ENCODE data around the gene MYL6. TPM values are rescaled to one million over a fixed set of nuclear protein-coding genes. Genes with fewer than 3 reads are reported as not detected.

MYL6 gene
- total and polyA plus RNA-seq, 2 donors from 2014 or later = 1,630 to 4,190 TPM

DNA sequence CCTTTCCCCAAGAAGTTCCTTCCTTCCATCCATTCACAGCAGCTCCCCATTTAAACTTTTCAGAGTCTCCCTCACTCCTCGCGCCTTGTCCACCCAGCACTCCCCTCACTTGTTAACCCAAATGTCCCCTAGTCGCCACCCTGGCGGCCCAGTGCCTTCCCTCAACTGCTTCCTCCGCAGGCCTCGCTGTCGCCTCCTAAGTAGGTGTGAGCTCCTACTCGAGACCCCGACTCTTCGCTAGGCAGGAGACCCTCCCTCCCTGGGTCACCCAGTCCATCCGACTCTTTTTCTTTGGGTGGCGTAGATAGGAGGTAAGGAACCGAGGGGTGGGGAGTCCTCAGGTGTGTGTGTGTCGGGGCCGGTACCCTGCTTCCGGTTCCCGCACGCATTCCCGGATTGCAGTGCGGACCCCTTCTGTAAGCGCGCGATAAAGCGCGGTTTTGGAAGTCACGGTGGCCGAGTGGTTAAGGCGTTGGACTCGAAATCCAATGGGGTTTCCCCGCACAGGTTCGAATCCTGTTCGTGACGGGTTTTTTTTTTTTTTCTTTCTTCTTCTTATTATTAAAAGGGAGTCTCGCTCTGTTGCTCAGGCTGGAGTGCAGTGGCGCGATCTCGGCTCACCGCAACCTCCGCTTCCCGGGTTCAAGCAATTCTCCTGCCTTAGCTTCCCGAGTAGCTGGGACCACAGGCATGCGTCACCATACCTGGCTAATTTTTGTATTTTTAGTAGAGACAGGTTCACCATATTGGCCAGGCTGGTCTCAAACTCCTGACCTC, 31.9 kb downstream of the MYL6 start:
- FAIRE-seq = no peak
- peak overlapping the region; percentile 87 to 95 (median 87) for H3K9ac ChIP-seq (ENCODE audit: low read length in 3 of 3)
- TF ChIP-seq, protein P1, sequence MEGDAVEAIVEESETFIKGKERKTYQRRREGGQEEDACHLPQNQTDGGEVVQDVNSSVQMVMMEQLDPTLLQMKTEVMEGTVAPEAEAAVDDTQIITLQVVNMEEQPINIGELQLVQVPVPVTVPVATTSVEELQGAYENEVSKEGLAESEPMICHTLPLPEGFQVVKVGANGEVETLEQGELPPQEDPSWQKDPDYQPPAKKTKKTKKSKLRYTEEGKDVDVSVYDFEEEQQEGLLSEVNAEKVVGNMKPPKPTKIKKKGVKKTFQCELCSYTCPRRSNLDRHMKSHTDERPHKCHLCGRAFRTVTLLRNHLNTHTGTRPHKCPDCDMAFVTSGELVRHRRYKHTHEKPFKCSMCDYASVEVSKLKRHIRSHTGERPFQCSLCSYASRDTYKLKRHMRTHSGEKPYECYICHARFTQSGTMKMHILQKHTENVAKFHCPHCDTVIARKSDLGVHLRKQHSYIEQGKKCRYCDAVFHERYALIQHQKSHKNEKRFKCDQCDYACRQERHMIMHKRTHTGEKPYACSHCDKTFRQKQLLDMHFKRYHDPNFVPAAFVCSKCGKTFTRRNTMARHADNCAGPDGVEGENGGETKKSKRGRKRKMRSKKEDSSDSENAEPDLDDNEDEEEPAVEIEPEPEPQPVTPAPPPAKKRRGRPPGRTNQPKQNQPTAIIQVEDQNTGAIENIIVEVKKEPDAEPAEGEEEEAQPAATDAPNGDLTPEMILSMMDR (IDR thresholded peaks at IDR 0.05; ENCODE audit: borderline replicate concordance, extremely low read depth, insufficient read depth) = no peak
- H3K9me3 ChIP-seq (ENCODE audit: control insufficient read depth in 2 of 3, insufficient read depth in 1 of 3, low read length in 3 of 3) = no peaks in the 10 kb centered on the region
- peak overlapping the region; percentile 93 to 99 for H3K27ac ChIP-seq (ENCODE audit: low read depth in 2 of 2, low read length in 2 of 2)
- peak; percentile 93 to 97 (median 97) for DNase-seq
- intact Hi-C loops (cut with DNase I) = loop anchor here (10.0 kb wide), 1 partner anchor 65 kb away; the partner anchor contains the start of gene ESYT1
- H3K4me3 ChIP-seq (ENCODE audit: low read length in 3 of 3) = peak overlapping the region; percentile 73 to 95 (median 89)
- peaks cover 0 to 19% (median 10%) of the 10 kb centered on the region in 3 donors for H3K4me1 ChIP-seq (ENCODE audit: control insufficient read depth in 2 of 3, insufficient read depth in 2 of 3, low read depth in 1 of 3, low read length in 3 of 3)
- H3K27me3 ChIP-seq (ENCODE audit: control insufficient read depth, insufficient read depth, low read length) = no peaks in the 10 kb centered on the region
- H3K36me3 ChIP-seq (ENCODE audit: control insufficient read depth in 2 of 3, insufficient read depth in 3 of 3, low read length in 3 of 3) = peaks cover 0 to 6% (median 2%) of the 10 kb centered on the region in 3 donors

DNA sequence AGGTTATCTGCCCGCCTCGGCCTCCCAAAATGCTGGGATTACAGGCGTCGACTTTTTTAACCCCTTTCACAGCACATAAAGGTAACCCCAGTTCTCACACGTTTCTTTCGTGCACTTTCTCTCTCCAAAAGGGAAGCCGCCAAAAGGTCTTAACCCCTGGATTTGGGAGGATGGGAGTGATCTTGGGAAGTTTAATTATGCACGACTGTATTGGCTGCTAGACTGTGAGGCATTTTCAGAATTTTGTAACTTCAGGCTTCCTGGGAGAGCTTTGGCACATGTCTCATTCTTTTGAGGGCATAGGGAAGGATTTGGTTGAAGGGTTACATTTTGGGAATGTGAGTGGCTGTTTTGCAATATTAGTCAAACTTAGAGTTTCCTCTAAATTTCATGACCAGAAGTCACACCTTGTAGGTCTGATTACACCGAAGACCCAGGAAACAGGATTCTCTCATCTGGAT, 32.6 kb downstream of the MYL6 start:
- intact Hi-C loops (cut with DNase I) = no loop called here
- Histone ChIP-seq H3K9me3 (ENCODE audit: control insufficient read depth in 2 of 3, insufficient read depth in 1 of 3, low read length in 3 of 3) (no peaks in the 10 kb centered on the region), H3K4me1 (ENCODE audit: control insufficient read depth in 2 of 3, insufficient read depth in 2 of 3, low read depth in 1 of 3, low read length in 3 of 3) (peaks cover 0 to 19% (median 10%) of the 10 kb centered on the region in 3 donors), H3K9ac (ENCODE audit: low read length in 3 of 3) (peak overlapping the region; percentile 48 to 95 (median 87)), H3K36me3 (ENCODE audit: control insufficient read depth in 2 of 3, insufficient read depth in 3 of 3, low read length in 3 of 3) (peaks cover 0 to 4% (median under 1%) of the 10 kb centered on the region in 3 donors), H3K27ac (ENCODE audit: low read depth in 2 of 2, low read length in 2 of 2) (peak overlapping the region in 1 of 2 donors; percentile 99), H3K27me3 (ENCODE audit: control insufficient read depth, insufficient read depth, low read length) (no peaks in the 10 kb centered on the region), H3K4me3 (ENCODE audit: low read length in 3 of 3) (peak overlapping the region; percentile 73 to 95 (median 89))
- TF ChIP-seq, protein P1 (IDR thresholded peaks at IDR 0.05; ENCODE audit: borderline replicate concordance, extremely low read depth, insufficient read depth) = no peak
- DNase-seq (peak in 3 of 5 donors; percentile 25 to 48 (median 45)), FAIRE-seq (no peak)

DNA sequence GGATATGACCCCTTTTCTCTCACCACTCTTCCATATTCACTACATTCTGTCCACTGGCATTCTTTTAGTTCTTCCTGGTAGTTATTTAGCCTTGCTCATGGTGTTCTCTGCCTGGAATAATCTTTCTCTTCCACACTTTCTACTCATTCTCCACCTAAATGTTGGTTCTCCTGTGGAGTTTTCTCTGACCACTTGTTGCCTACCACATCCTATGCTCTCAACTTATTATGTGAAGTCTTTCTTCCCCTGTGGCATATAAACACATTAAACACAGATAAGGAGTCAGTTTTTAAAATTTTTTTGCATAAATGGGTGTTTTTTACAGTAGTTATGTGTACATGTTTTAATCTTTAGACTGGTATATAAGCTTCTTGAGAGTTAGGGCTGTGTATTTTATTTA, 34.4 kb downstream of the MYL6 start:
- no peak for DNase-seq
- Histone ChIP-seq H3K4me1 (ENCODE audit: control insufficient read depth in 2 of 3, insufficient read depth in 2 of 3, low read depth in 1 of 3, low read length in 3 of 3) (peaks cover 0 to 16% (median 9%) of the 10 kb centered on the region in 3 donors), H3K9me3 (ENCODE audit: control insufficient read depth in 2 of 3, insufficient read depth in 1 of 3, low read length in 3 of 3) (no peaks in the 10 kb centered on the region), H3K27ac (ENCODE audit: low read depth in 2 of 2, low read length in 2 of 2) (no peak overlapping the region), H3K4me3 (ENCODE audit: low read length in 3 of 3) (no peak overlapping the region), H3K36me3 (ENCODE audit: control insufficient read depth in 2 of 3, insufficient read depth in 3 of 3, low read length in 3 of 3) (no peaks in the 10 kb centered on the region), H3K27me3 (ENCODE audit: control insufficient read depth, insufficient read depth, low read length) (no peaks in the 10 kb centered on the region), H3K9ac (ENCODE audit: low read length in 3 of 3) (no peak overlapping the region)
- FAIRE-seq = no peak
- intact Hi-C loops (cut with DNase I) = no loop called here
- TF ChIP-seq, protein P1 (IDR thresholded peaks at IDR 0.05; ENCODE audit: borderline replicate concordance, extremely low read depth, insufficient read depth) = no peak
